ENCODE data around the gene WNK2. TPM values are rescaled to one million over a fixed set of nuclear protein-coding genes. Genes with fewer than 3 reads are reported as not detected.

Gene WNK2
- total RNA-seq, 3 donors from 2014 or later = 2.7 to 3.3 (median 3.0) TPM

DNA sequence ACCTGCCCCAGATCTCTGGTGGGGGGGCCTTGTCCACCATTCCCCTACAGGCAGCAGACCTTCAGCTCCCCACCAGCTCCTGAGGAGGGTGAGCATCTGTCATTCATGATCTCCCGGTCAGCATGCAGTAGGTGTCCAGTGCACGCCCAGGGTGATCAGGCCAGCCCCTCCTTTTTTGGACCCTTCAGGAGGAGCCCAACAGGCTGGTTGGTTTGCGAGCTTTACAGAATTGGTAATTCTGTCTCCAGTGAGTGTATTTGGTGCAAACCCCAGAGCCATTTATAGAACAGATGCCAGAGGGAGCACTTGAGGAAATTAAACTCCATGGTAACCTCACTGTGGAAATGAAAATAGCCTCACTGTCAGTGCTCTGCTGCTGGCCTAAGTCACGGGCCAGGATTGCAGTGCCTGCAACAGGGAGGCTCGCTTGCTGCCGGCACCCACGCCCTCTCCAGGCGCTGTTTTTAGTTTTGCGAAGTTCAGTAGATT, 23.4 kb downstream of the WNK2 start:
- H3K36me3 Mint-ChIP-seq (ENCODE audit: insufficient read depth) = no peaks in the 10 kb centered on the region
- H3K9me3 Mint-ChIP-seq = no peaks in the 10 kb centered on the region
- ATAC-seq (no peak), DNase-seq (no peak)
- H3K4me1 Mint-ChIP-seq (ENCODE audit: low read depth) = peaks cover 5% of the 10 kb centered on the region
- no peaks in the 10 kb centered on the region for H3K27me3 Mint-ChIP-seq (ENCODE audit: low read depth)
- no peak overlapping the region for H3K4me3 Mint-ChIP-seq

DNA sequence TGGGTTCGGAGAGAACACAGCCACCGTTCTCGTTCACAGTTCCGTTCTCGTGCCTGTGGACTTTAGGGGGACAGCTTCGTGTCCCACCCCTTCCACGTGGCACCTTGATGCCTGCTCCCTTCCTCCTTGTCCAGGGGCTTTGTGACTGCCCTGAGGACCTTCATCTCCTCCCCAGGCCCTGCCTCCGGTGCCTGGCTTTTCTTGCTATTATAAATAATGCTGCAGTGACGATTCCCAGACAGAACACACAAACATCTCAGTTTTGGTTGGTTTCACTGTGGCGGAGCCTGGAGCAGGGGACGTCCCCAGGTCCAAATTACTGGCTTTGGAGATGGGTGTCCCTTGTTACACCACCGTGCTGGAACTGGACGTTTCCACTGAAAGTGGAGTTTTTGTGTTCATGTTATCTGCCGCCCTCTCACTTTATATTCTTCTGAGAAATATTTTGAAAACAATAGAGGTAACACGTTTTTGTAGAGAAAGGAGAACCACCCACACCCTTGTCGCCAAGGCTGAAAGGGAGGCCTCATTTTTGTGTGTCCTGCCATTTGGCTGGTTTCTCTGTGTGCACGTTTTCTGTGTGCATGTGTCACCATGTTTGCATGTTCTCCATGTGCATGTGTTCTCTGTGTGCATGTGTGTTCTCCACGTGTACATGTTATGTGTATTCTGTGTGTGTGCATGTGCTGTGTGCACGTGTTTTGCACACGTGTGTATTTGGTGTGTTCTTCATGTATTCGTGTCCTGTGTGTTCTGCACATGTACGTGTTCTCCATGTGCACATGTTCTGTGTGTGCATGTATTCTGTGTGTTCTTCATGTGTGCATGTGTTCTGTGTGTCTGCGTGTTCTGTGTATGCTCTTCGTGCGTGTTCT, 24.2 kb downstream of the WNK2 start:
- ATAC-seq = no peak
- peaks cover 5% of the 10 kb centered on the region for H3K4me1 Mint-ChIP-seq (ENCODE audit: low read depth)
- H3K36me3 Mint-ChIP-seq (ENCODE audit: insufficient read depth) = no peaks in the 10 kb centered on the region

DNA sequence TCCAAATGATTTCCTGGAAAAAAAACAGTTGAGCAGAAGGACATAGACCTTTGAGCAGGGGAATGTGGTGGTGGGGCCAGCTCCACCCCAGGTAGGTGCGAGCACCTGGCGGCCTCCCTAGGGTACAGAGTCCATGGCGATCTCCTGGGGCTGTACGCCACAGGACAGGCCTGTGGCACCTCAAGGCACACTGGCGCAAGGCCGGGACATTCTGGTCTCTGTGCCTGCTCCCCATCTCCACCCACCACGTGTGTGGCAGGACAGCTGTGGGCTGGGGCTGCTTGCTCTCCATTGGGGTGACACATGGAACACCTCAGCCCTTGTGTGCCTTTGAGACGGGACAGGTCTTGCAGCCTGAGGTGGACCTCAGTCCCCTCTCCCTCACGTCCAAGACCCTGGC, 25.2 kb downstream of the WNK2 start:
- Mint-ChIP-seq H3K4me3 (no peak overlapping the region), H3K4me1 (ENCODE audit: low read depth) (peaks cover 5% of the 10 kb centered on the region), H3K36me3 (ENCODE audit: insufficient read depth) (no peaks in the 10 kb centered on the region), H3K27me3 (ENCODE audit: low read depth) (no peaks in the 10 kb centered on the region), H3K9me3 (no peaks in the 10 kb centered on the region)
- ATAC-seq (no peak), DNase-seq (no peak)

More for the DNA sequence above, 24.2 kb downstream of the WNK2 start:
- Mint-ChIP-seq H3K27me3 (ENCODE audit: low read depth) (no peaks in the 10 kb centered on the region), H3K4me3 (no peak overlapping the region), H3K9me3 (no peaks in the 10 kb centered on the region)
- no peak for DNase-seq

DNA sequence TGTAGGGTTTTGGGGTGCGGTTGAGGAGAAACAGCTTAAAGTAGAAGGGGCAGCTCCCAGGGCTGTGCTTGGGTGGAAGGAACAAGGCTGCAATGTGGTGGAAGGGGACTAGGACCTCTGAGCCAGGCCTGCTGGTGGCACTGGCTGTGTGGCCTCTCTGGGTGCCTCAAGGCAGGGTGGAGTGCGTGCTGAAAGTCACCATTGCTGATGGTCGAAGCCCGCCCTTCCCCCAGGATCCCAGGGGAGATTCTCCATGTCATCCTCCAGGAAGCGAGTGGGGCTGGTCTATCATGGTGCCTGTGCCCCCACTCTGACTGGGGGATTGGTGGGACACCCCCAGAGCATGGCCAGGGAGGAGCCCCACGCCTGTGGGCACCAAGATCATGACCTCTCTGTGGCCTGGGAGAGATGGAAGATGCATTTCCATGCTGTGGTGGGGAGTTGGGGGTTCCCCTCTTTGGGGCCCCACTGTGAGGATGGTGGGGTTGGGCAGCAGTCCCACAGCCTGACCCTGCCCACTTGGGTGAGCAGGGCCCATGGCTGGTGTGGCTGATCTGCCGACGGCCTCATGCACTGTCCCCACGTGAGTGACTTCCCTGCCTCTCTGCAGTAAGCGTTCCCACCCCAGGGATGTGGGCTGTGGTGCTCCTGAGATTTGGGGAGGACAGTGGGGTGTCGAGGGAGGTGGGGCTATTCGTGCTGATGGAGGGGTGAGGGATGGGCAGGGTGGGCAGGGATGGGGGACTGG, 25.8 kb downstream of the WNK2 start:
- no peaks in the 10 kb centered on the region for H3K27me3 Mint-ChIP-seq (ENCODE audit: low read depth)

DNA sequence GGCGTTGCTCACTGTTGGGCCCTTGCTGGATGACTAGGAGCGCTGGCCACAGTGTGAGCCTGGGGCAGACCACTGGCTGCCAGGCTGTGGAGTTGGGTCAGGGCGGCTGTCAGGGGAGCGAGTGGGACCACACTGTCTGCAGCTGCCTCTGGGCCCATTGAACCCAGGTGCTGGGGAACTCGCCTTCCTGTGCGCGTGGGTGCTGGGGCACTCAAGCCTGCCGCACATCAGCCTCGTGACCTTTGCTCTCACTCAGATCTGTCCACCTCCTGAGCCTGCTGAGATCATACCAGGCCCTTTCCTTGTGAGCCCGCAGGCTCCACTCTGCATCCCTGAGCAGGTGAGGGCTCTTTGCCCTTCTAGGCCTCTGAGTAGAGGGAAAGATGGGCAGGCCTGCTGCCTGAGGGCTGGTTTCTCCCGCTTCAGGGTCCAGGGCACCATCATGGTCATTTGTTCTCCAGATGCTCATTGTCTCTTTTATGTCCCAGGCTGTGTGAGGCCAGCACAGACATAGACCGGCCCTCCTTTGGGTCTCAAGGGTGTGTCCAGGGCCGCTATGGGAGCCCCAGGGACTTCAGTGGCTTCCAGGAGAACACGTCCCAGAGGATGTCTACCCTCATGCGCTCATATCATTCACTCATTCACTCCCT, 26.5 kb downstream of the WNK2 start:
- Mint-ChIP-seq H3K9me3 (peaks cover 2% of the 10 kb centered on the region), H3K27me3 (ENCODE audit: low read depth) (no peaks in the 10 kb centered on the region), H3K4me3 (no peak overlapping the region), H3K36me3 (ENCODE audit: insufficient read depth) (no peaks in the 10 kb centered on the region), H3K4me1 (ENCODE audit: low read depth) (no peaks in the 10 kb centered on the region)
- DNase-seq = no peak
- ATAC-seq = no peak

More for the DNA sequence above, 25.8 kb downstream of the WNK2 start:
- DNase-seq (no peak), ATAC-seq (no peak)
- H3K36me3 Mint-ChIP-seq (ENCODE audit: insufficient read depth) = no peaks in the 10 kb centered on the region
- no peak overlapping the region for H3K4me3 Mint-ChIP-seq
- H3K4me1 Mint-ChIP-seq (ENCODE audit: low read depth) = peaks cover 2% of the 10 kb centered on the region
- H3K9me3 Mint-ChIP-seq = no peaks in the 10 kb centered on the region

DNA sequence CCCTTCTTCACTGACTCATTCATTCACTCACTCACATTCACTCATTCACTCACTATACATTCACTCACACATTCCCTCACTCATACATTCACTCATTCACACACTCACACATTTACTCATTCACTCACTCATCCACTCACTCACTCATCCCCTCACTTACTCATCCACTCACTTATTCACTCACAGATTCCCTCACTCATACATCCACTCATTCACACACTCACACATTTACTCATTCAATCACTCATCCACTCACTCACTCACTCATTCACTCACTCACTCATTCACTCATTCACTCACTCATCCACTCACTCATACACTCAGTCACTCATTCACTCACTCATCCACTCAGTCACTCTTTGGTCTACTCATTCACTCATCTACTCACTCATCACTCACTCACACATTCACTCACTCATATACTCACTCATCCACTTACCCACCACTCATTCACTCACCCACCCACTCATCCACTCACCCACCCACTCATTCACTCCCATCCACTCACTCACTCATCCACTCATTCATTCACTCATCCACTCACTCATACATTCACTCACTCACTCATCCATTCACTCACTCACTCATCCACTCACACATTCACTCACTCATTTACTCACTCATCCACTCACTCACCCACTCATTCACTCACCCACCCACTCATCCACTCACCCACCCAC, 27.2 kb downstream of the WNK2 start:
- ATAC-seq (peak; percentile 27 to 32), DNase-seq (no peak)
- Mint-ChIP-seq H3K4me1 (ENCODE audit: low read depth) (no peaks in the 10 kb centered on the region), H3K27me3 (ENCODE audit: low read depth) (no peaks in the 10 kb centered on the region), H3K9me3 (peaks cover 7% of the 10 kb centered on the region), H3K36me3 (ENCODE audit: insufficient read depth) (peaks cover 2% of the 10 kb centered on the region), H3K4me3 (no peak overlapping the region)

DNA sequence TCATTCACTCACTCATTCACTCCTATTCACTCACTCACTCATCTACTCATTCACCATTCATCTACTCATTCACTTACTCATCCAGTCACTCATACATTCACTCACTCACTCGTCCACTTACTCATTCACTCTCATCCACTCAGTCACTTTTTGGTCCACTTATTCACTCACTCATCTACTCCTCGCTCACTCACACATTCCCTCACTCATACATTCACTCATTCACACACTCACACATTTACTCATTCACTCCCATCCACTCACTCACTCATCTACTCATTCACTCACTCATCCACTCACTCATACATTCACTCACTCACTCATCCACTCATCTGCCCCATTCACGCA, 27.7 kb downstream of the WNK2 start:
- DNase-seq (no peak), ATAC-seq (no peak)
- H3K4me1 Mint-ChIP-seq (ENCODE audit: low read depth) = no peaks in the 10 kb centered on the region
- H3K4me3 Mint-ChIP-seq = no peak overlapping the region
- peaks cover 2% of the 10 kb centered on the region for H3K36me3 Mint-ChIP-seq (ENCODE audit: insufficient read depth)
- H3K9me3 Mint-ChIP-seq = peaks cover 7% of the 10 kb centered on the region
- H3K27me3 Mint-ChIP-seq (ENCODE audit: low read depth) = no peaks in the 10 kb centered on the region

DNA sequence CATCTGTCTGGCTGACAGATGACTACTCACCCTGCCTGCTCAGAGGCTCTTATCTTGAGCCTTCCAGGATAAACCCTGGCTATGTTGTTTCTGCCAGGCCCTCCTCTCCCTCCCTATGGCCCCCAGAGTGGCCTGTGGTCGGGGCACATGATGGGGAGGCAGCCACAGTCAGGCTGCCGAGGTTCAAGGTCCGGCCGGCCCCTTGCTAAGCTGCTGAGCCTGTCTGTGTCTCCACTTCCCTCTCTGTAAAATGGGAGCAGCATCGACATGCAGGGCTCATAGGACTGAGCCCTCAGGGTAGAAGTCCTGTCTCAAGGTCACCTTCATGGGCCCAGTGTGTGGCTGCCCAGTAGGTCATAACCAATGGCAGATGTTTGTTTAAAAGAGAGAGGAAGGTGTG, 28.5 kb downstream of the WNK2 start:
- H3K4me1 Mint-ChIP-seq (ENCODE audit: low read depth) = no peaks in the 10 kb centered on the region
- peaks cover 2% of the 10 kb centered on the region for H3K36me3 Mint-ChIP-seq (ENCODE audit: insufficient read depth)
- H3K9me3 Mint-ChIP-seq = peaks cover 7% of the 10 kb centered on the region
- H3K4me3 Mint-ChIP-seq = no peak overlapping the region
- ATAC-seq (no peak), DNase-seq (no peak)
- H3K27me3 Mint-ChIP-seq (ENCODE audit: low read depth) = no peaks in the 10 kb centered on the region

DNA sequence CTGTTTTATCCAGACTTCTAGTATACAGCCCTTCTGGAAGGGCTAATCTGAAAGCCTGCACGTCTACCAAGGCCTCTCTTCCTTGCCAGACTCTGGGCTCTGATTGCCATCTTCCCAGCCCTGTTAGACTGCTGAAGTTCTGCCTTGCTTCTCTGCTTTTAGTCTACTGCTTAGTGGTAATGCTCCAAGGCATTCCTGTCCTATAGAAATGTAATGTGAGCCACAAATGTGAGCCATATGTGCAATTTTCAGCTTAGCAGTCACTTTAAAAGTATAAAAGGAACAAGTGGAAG, 32.1 kb downstream of the WNK2 start:
- H3K36me3 Mint-ChIP-seq (ENCODE audit: insufficient read depth) = peaks cover 2% of the 10 kb centered on the region
- H3K4me1 Mint-ChIP-seq (ENCODE audit: low read depth) = no peaks in the 10 kb centered on the region
- H3K27me3 Mint-ChIP-seq (ENCODE audit: low read depth) = no peaks in the 10 kb centered on the region
- ATAC-seq (no peak), DNase-seq (no peak)
- peaks cover 7% of the 10 kb centered on the region for H3K9me3 Mint-ChIP-seq
- H3K4me3 Mint-ChIP-seq = no peak overlapping the region

DNA sequence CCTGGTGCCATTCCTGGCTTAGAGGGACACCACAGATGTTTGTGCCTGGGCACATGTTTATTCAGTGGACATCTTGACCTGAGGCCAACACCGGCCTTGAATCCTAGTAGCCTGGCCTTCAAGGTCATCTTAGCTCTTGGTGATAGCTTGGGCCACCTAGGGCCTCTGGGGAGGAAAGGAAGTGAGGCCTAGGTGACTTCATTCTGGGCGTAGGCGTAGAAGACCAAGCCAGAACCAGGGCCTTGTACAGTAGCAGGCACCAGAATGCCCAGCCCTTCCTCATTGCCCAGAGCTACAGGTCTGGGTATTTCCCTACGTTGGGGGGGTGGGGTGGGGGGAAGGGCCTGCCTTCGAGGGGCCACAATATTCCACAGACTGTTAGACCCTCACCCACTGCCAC, 33.8 kb downstream of the WNK2 start:
- peaks cover 2% of the 10 kb centered on the region for H3K36me3 Mint-ChIP-seq (ENCODE audit: insufficient read depth)
- no peaks in the 10 kb centered on the region for H3K4me1 Mint-ChIP-seq (ENCODE audit: low read depth)
- ATAC-seq = no peak
- peaks cover 7% of the 10 kb centered on the region for H3K9me3 Mint-ChIP-seq
- H3K27me3 Mint-ChIP-seq (ENCODE audit: low read depth) = no peaks in the 10 kb centered on the region
- DNase-seq = no peak
- H3K4me3 Mint-ChIP-seq = no peak overlapping the region

DNA sequence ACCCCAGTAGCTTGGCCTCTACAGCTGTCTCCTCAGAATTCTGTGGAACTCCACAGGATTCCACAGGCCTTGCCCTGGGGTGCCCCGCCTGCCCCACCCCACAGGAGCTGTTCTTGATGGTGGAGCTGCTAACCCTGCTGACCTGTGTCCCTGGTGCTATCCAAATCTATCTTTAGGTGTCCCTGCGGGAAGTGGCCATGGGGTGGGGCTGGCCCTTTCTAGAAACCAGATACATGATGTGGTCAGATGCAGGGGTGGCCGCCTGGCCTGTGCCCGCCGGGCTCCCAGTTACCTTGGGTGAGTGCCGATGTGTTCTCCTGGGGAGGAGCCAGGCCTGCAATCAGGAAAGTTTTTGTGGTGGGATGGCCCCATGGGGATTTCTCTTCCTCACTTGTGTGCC, 34.2 kb downstream of the WNK2 start:
- ATAC-seq (no peak), DNase-seq (no peak)
- Mint-ChIP-seq H3K4me1 (ENCODE audit: low read depth) (no peaks in the 10 kb centered on the region), H3K36me3 (ENCODE audit: insufficient read depth) (peaks cover 2% of the 10 kb centered on the region), H3K4me3 (no peak overlapping the region), H3K9me3 (peaks cover 7% of the 10 kb centered on the region), H3K27me3 (ENCODE audit: low read depth) (no peaks in the 10 kb centered on the region)

DNA sequence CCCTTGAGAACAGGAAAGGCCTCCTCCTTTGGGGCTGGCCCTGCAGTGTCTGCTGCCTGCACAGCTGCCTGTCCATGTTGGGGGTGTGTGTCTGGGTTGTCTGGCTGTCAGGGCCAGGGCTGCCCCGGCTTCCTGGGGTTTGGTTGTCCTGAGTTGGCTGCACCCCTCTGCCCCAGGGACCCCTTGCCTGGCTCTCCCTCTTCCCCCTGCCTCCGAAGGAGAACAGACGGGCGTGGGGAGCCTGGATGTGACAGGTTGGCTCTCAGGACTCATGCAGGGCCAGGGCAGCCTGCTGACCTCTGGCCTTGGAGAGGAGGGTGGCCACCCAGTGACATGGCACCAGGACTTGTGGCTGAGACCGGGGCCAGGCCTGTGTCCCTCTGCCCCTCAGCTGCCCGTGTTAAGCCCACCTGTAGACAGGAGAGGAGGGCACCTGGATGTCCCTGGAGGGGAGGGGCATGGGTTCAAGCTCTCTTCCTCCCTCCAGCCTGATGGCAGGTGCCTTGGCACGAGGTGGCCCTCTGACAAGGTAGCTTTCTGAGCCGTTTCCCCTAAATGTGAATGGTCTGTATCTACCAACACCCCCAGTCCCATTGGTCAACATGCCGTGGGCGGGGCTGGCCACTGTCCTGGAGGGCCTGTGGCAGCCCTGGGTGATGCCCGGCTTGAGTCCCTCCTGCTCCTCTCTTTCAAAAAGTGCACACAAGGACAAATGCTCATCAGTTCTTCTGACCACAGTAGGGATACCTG, 34.9 kb downstream of the WNK2 start:
- Mint-ChIP-seq H3K27me3 (ENCODE audit: low read depth) (no peaks in the 10 kb centered on the region), H3K36me3 (ENCODE audit: insufficient read depth) (peaks cover 2% of the 10 kb centered on the region), H3K4me1 (ENCODE audit: low read depth) (no peaks in the 10 kb centered on the region), H3K9me3 (peaks cover 7% of the 10 kb centered on the region), H3K4me3 (no peak overlapping the region)
- ATAC-seq = no peak
- no peak for DNase-seq

DNA sequence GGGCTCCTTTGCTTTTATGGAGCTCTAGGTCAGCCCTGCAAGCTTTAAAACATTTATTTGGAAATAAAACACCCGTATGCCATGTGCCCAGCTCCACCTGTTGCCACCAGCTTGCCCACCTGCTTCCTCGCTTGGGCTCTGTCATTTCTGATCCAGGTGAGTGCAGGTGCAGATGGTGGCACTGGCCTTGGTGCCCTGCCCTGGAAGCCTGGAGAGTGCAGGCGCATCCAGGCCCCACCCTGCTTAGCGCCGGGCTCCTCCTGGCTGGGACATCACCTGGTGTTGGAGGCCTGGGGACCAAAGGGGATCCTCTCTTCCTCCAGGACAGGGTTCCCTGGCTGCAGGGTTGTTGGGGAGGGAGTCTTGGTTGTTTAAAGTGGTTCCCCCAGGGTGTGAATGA, 35.8 kb downstream of the WNK2 start:
- Mint-ChIP-seq H3K9me3 (peaks cover 7% of the 10 kb centered on the region), H3K27me3 (ENCODE audit: low read depth) (no peaks in the 10 kb centered on the region), H3K4me3 (no peak overlapping the region), H3K36me3 (ENCODE audit: insufficient read depth) (peaks cover 2% of the 10 kb centered on the region), H3K4me1 (ENCODE audit: low read depth) (no peaks in the 10 kb centered on the region)
- no peak for DNase-seq
- ATAC-seq = no peak

DNA sequence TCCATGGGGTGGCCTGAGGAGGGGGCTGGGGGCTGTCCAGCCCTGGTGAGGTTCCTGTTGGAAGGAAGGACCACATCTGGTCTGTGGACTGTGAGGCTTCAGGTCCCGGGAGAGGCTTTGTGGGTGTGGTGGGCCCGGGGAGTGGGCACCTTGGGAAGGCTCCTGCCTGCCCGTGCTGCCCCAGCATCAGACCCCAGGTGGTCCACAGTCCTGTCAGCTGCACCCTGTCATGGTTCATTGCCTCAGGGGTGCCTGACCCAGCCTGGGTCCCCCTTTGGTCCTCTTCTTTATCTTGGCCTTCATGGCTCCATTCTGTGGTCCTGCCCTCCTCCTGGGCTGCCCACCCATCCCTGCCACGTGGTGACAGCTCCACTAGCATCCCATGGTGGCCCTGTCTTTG, 36.7 kb downstream of the WNK2 start:
- ATAC-seq (no peak), DNase-seq (no peak)
- H3K36me3 Mint-ChIP-seq (ENCODE audit: insufficient read depth) = peaks cover 1% of the 10 kb centered on the region
- peaks cover 2% of the 10 kb centered on the region for H3K27me3 Mint-ChIP-seq (ENCODE audit: low read depth)
- peaks cover 3% of the 10 kb centered on the region for H3K9me3 Mint-ChIP-seq
- no peaks in the 10 kb centered on the region for H3K4me1 Mint-ChIP-seq (ENCODE audit: low read depth)
- no peak overlapping the region for H3K4me3 Mint-ChIP-seq

All from activated T-cell treated with anti-CD3 and anti-CD28 coated beads, Interleukin-2, amount 50 U/mL, for 4 hours (primary cell).